ENCODE data around the gene FANCC. TPM values are rescaled to one million over a fixed set of nuclear protein-coding genes. Genes with fewer than 3 reads are reported as not detected.

FANCC gene
- total and polyA plus RNA-seq, 4 donors: 8.3 to 32.4 (median 11.5) TPM

- peaks cover 6 to 42% (median 30%) of the 10 kb centered on the region in 4 donors for H3K4me1 ChIP-seq (ENCODE audit: control insufficient read depth in 4 of 4, insufficient read depth in 4 of 4, low read length in 3 of 4)
- peaks cover 0 to 17% (median 5%) of the 10 kb centered on the region in 4 donors for H3K36me3 ChIP-seq (ENCODE audit: control insufficient read depth in 4 of 4, insufficient read depth in 3 of 4, low read depth in 1 of 4, low read length in 3 of 4)
- DNase-seq (ENCODE audit: low spot score): no peak
- H3K9ac ChIP-seq (ENCODE audit: low read depth in 1 of 2, low read length in 2 of 2): peak overlapping the region in 1 of 2 donors; percentile 29
- H3K4me3 ChIP-seq (ENCODE audit: low read depth in 1 of 3, low read length in 3 of 3): no peak overlapping the region
- H3K9me3 ChIP-seq (ENCODE audit: control insufficient read depth in 4 of 4, low read length in 3 of 4): no peaks in the 10 kb centered on the region
- 64% methylated on average over 6 of the region's 6 CpGs for WGBS
- TF ChIP-seq GABPA (IDR thresholded peaks at IDR 0.05 in 1 of 2, conservative IDR thresholded peaks at IDR 0.05 in 1 of 2) (no peak), CTCF (IDR thresholded peaks at IDR 0.05; ENCODE audit: low read depth, low read length, missing input control) (no peak), RAD21 (IDR thresholded peaks at IDR 0.05) (peak in 1 of 2 donors; percentile 5), TAF1 (conservative IDR thresholded peaks at IDR 0.05) (no peak)
- no peak overlapping the region for H3K27ac ChIP-seq (ENCODE audit: low read depth in 1 of 2, low read length in 2 of 2)
- H3K27me3 ChIP-seq (ENCODE audit: control insufficient read depth in 4 of 4, insufficient read depth in 4 of 4, low read length in 3 of 4): no peaks in the 10 kb centered on the region
Observed at GRCh38 chr9:95049761-95050160, 267.7 kb downstream of the FANCC start.

Small RNA genes lying within 50 kb of the gene (small RNA-seq; reads per million reads assigned to genes)
- gene MIR23B (175 reads per million, percentile 98 among the genes with 10 or more reads in this experiment), gene MIR27B (8,098 reads per million, percentile 100 among the genes with 10 or more reads in this experiment), gene MIR3074 (not detected), gene MIR6081 (not detected), gene RNA5SP288 (8.5 reads per million, percentile 94 among the genes with 10 or more reads in this experiment)

Other genes starting within 250 kb of the FANCC start
- gene PTCH1, start 199.3 kb upstream of the FANCC start, total RNA-seq: 1 to 10 TPM; 1.7 to 2.5 TPM
- 1 to 10 TPM; 1.2 to 5.0 TPM for gene PTCH1, start 199.3 kb upstream of the FANCC start, polyA plus RNA-seq

Measured in liver (tissue), 10 donors.